ENCODE measurements around the gene PAQR4.

PAQR4 gene

GRCh38 chr16:2992383-2993081 is 23.4 kb downstream of the PAQR4 start:
- in situ Hi-C loops (cut with MboI; ENCODE audit: low pct_unique_long_range_greater_than_20kb, low sequenced_read_pairs): no loop called here
- DNase-seq: no peak

- in situ Hi-C loops (cut with MboI; ENCODE audit: low pct_unique_long_range_greater_than_20kb, low sequenced_read_pairs): no loop called here
- no peak for DNase-seq
Observed at GRCh38 chr16:2996298-2996697, 27.1 kb downstream of the PAQR4 start.

- DNase-seq: no peak
- in situ Hi-C loops (cut with MboI; ENCODE audit: low pct_unique_long_range_greater_than_20kb, low sequenced_read_pairs): no loop called here
Observed at GRCh38 chr16:2999929-3000328, 30.8 kb downstream of the PAQR4 start.

- DNase-seq: no peak
- in situ Hi-C loops (cut with MboI; ENCODE audit: low pct_unique_long_range_greater_than_20kb, low sequenced_read_pairs): no loop called here
Observed at GRCh38 chr16:3000540-3000939, 31.4 kb downstream of the PAQR4 start.

GRCh38 chr16:3001316-3001715 is 32.2 kb downstream of the PAQR4 start:
- in situ Hi-C loops (cut with MboI; ENCODE audit: low pct_unique_long_range_greater_than_20kb, low sequenced_read_pairs): no loop called here
- DNase-seq: no peak

- DNase-seq: peak; percentile 100
- in situ Hi-C loops (cut with MboI; ENCODE audit: low pct_unique_long_range_greater_than_20kb, low sequenced_read_pairs): no loop called here
Observed at GRCh38 chr16:3003582-3004270, 34.6 kb downstream of the PAQR4 start.

- no peak for DNase-seq
- in situ Hi-C loops (cut with MboI; ENCODE audit: low pct_unique_long_range_greater_than_20kb, low sequenced_read_pairs): no loop called here
Observed at GRCh38 chr16:3004319-3004718, 35.2 kb downstream of the PAQR4 start.

- DNase-seq: peak; percentile 43
- in situ Hi-C loops (cut with MboI; ENCODE audit: low pct_unique_long_range_greater_than_20kb, low sequenced_read_pairs): no loop called here
Observed at GRCh38 chr16:3004781-3005284, 35.7 kb downstream of the PAQR4 start.

- peak; percentile 80 for DNase-seq
- in situ Hi-C loops (cut with MboI; ENCODE audit: low pct_unique_long_range_greater_than_20kb, low sequenced_read_pairs): no loop called here
Observed at GRCh38 chr16:3007059-3007956, 38.2 kb downstream of the PAQR4 start.

GRCh38 chr16:3007957-3008689 is 39.0 kb downstream of the PAQR4 start:
- peak; percentile 84 for DNase-seq
- in situ Hi-C loops (cut with MboI; ENCODE audit: low pct_unique_long_range_greater_than_20kb, low sequenced_read_pairs): no loop called here

- in situ Hi-C loops (cut with MboI; ENCODE audit: low pct_unique_long_range_greater_than_20kb, low sequenced_read_pairs): no loop called here
- no peak for DNase-seq
Observed at GRCh38 chr16:3008690-3009037, 39.5 kb downstream of the PAQR4 start.

- DNase-seq: no peak
- in situ Hi-C loops (cut with MboI; ENCODE audit: low pct_unique_long_range_greater_than_20kb, low sequenced_read_pairs): no loop called here
Observed at GRCh38 chr16:3009568-3010390, 40.6 kb downstream of the PAQR4 start.

GRCh38 chr16:3010510-3010909 is 41.4 kb downstream of the PAQR4 start:
- in situ Hi-C loops (cut with MboI; ENCODE audit: low pct_unique_long_range_greater_than_20kb, low sequenced_read_pairs): no loop called here
- no peak for DNase-seq

- in situ Hi-C loops (cut with MboI; ENCODE audit: low pct_unique_long_range_greater_than_20kb, low sequenced_read_pairs): no loop called here
- DNase-seq: no peak
Observed at GRCh38 chr16:3012246-3012645, 43.1 kb downstream of the PAQR4 start.

- DNase-seq: no peak
- in situ Hi-C loops (cut with MboI; ENCODE audit: low pct_unique_long_range_greater_than_20kb, low sequenced_read_pairs): no loop called here
Observed at GRCh38 chr16:3012828-3013420, 43.8 kb downstream of the PAQR4 start, which contains the start of gene CLDN9. TSS of gene CLDN9 (plus strand) at chr16:3012923. CDS start at chr16:3013363, 440 bp downstream.

GRCh38 chr16:3013491-3013951 is 44.4 kb downstream of the PAQR4 start:
- in situ Hi-C loops (cut with MboI; ENCODE audit: low pct_unique_long_range_greater_than_20kb, low sequenced_read_pairs): no loop called here
- DNase-seq: no peak

GRCh38 chr16:3013998-3014690 is 45.0 kb downstream of the PAQR4 start:
- no peak for DNase-seq
- in situ Hi-C loops (cut with MboI; ENCODE audit: low pct_unique_long_range_greater_than_20kb, low sequenced_read_pairs): no loop called here
